GM21825 (cell line): ENCODE measurements around the gene POLA1.

Experiments used
- ATAC-seq: cut with Tn5 transposase; IDR thresholded peaks from one replicate; pipeline ENCODE4 v1.9.1; 2021; ENCODE audit warnings: mild to moderate bottlenecking, moderate library complexity; ENCODE audit not compliant: unreplicated experiment

Gene POLA1

DNA sequence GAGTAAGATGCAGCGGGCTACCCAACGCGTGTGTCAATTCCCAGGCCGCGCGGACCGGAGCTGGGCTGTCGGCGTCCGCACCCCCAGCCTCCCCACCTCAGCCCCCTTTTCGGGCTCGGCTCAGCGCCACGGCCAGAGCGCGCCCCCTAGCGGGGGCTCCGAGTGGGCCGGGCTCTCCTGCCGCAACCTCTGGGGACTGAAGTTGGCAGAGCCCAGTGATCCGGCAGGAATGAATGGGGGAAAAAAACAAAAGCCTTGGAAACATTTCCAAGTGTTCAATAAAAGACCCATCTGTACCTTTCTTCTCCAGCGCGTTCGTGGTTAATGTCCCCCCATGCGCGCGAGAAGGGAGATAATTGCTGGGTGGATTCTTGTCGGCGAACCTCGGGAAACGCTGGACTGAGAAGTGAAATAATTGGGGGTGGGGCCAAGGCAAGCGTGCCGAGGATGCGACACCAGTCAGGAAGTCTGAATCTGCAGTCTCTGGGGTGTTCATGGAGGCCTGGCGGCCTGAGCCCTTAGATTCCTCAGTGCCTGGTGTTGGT, 327.3 kb downstream of the POLA1 start:
- peak; percentile 63 for ATAC-seq

DNA sequence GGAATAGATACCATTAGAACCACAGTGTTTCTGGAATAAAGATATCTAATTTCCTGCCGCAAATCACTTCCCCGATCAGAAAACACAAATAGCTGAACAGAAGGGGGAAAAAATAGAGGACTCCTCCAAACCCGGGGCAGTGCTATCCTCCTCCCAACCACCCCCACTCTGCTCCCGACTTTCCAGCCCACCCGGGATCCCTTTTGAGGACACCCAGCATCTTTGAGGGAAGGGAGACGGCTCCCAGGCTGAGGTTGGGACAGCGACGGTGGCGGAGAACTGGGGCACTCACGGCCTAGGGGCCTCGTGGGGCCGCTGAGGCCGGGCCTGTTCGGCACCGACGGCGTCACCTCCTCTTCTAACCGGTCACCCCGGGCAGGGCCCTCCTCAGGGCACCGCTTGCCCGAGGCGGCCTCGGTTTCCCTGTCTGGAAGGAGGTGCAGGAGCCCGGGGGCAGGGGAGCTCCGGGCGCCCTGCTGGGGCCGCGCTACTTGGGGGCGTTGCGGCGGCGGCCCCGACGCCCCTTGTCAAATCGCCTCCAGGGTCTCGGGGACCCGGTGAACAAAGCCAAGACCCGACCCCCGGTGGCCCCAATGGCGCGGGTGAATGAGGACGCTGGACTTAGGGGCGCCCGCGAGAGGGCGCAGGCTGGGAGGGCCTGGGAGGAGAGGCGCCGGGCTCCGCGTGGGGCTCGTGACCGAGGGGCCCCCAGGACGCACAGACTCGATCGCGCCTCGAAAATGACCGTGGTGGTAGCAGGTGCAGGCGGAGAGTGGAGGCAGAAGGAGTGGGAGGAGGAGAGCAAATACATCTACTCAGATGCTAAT, 329.0 kb downstream of the POLA1 start:
- no peak for ATAC-seq

DNA sequence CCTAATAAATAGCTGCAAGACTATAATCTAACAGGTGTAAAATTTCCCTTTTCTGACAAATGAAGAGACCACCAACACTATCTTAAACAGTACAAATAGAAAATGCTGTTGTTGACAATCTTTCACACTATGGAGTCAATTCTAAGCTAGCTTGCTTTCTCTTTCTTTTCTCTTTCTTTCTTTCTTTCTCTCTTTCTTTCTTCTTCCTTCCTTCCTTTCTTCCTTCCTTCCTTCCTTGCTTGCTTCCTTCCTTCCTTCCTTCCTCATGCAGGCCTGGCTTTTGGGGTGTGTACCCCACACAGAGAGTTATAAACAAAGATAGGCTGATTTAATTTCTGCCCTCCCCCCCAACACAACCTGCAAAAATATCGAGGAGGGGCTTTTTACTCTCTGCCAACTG, 330.2 kb downstream of the POLA1 start:
- no peak for ATAC-seq

DNA sequence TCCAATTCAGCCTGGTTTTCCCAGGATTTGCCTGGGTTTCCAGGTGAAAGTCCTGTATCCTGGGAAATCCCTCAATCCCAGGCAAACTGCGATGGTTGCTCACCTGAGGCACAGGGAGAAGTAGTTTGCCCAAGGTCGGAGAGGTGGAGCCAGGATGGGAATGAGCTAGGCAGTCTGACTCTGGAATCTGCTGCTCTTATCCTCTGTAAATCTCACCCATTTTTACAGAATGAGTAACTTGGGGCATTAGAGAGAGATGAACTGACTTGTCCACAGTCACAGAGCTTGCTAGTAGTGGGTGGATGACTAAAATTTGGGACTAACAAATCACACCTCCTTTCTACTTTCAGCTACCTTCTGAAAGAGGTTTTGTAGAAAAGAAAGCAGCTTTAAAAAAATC, 331.9 kb downstream of the POLA1 start:
- ATAC-seq = no peak

DNA sequence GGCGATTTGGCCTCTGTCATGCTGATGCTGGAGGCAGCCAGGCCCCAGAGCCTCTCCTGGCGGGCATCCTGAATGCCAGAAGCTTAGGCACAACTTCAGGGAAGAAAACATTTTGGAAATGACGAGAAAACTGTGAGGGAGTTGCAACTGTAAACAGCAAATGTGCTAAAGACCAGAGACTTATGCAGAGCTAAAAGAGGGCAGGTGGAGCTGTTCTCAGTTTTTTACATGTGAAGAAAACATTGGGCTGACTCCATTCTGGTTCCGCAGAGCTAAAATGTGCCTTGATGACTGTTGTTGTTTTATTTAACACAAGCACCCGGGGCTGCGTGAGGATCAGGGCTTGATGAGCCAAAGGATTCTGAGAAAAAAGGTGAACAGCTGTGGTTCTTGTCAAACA, 332.9 kb downstream of the POLA1 start:
- no peak for ATAC-seq

DNA sequence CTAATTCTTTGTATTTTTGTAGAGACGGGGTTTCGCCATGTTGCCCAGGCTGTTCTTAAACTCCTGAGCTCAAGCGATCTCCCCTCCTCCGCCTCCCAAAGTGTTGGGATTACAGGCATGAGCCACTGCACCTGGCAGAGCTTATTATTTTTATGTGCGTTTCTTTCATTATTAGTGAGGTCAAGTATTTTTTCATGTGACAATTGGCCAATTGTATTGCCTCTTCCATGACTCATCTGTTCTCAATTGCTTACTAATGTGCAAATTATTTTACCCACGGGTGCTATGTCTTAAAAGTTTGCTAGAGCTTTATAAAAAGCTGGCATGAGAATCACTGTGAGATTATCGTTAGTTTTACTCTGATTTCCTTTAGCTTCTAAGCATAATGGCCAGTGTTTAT, 335.0 kb downstream of the POLA1 start:
- no peak for ATAC-seq

DNA sequence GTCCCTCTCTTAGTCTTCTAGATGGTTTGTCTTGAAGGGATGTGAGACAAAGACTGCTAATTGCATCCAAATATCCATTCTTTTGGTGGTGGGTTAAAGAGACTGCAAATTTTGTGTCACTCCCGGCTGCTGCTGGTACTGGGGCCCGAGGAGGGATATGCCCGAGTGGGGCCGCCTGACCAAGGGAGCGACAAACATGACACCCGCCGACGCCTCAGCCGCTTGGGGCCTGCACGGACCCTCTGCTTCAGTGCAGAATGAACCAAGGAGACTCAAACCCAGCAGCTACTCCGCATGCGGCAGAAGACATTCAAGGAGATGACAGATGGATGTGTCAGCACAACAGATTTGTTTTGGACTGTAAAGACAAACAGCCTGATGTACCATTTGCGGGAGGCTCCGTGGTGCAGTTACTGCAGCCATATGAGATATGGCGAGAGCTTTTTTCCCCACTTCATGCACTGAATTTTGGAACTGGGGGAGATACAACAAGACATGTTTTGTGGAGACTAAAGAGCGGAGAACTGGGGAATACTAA, 335.6 kb downstream of the POLA1 start:
- no peak for ATAC-seq

DNA sequence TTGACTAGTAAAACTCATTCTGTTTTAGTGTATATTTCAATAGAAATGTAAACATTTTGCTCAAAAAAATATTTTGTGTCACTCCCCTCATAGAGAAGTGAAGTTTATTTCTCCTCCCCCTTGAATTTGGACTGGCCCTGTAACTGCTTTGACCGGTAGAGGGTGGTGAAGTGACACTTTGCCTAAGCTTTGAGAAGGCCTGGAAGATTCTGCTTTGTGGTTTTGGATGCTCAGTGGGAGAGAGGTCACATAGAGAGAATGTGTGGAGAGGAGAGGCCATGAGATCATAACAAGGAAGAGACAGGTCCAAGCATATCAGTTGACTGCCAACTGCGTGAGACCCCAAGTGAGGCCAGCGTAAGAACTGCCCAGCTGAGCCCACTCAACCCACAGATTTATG, 341.2 kb downstream of the POLA1 start:
- no peak for ATAC-seq

DNA sequence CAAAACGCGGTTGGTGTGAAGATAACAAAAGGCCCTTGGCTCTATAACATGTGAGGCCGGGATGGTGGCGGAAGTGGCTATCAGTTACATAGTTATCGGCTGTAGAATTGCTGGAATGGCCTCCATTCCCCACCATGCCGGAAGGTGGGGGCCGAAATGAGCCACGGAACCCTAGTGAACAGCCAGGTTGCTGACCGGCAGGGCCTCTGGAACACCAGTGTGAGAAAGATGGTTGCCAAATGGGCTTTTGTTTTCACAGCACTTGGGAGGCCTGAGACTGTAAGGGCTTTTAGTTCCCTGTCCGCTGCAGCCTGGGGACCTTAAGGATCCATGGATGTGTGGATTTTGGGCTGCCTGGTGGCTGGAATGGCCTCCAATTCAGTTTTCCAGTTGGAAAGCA, 345.3 kb downstream of the POLA1 start:
- no peak for ATAC-seq

DNA sequence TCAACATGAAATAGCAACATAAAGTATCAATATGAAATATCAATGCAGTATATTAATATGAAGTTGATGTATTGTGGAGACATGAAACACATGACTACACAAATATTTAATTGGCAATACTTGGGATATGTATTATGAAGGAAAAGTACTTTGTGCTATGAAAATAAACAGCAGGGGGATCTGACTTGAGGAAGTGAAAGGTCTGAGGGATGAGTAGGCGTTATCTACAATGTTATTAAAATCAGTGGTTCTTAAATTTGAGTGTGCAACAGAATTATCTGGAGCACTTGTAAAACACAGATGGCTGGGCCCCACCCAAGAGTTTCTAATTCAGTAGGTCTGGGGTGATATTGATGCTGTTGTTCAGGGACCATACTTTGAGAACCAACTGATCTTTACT, 349.5 kb downstream of the POLA1 start:
- ATAC-seq = no peak
